ENCODE measurements around the gene PSIP1.

PSIP1 gene

GRCh38 chr9:15521254-15521653 lies 10.5 kb upstream of the PSIP1 start:
- ATAC-seq, result no peak

GRCh38 chr9:15519831-15520230 lies 9.1 kb upstream of the PSIP1 start:
- TF ChIP-seq CSDC2 (CRISPR knock-in tag; IDR thresholded peaks at IDR 0.05), result no peak
- TF ChIP-seq TSHZ2 (CRISPR knock-in tag; IDR thresholded peaks at IDR 0.05), result no peak
- TF ChIP-seq BACH2 (CRISPR knock-in tag; IDR thresholded peaks at IDR 0.05; ENCODE audit: borderline replicate concordance), result no peak
- no peak for TF ChIP-seq ARNTL (CRISPR knock-in tag; IDR thresholded peaks at IDR 0.05; ENCODE audit: borderline replicate concordance, low read depth)
- no peak for TF ChIP-seq POU6F1 (CRISPR knock-in tag; IDR thresholded peaks at IDR 0.05; ENCODE audit: borderline replicate concordance, low read depth)
- no peak for TF ChIP-seq ZNF565 (CRISPR knock-in tag; conservative IDR thresholded peaks at IDR 0.05; ENCODE audit: low read depth)
- no peak for TF ChIP-seq CSRNP3 (CRISPR knock-in tag; IDR thresholded peaks at IDR 0.05)
- no peak for TF ChIP-seq ZNF8 (CRISPR knock-in tag; IDR thresholded peaks at IDR 0.05)
- TF ChIP-seq SNAI2 (CRISPR knock-in tag; IDR thresholded peaks at IDR 0.05), result no peak
- ATAC-seq, result no peak

More at GRCh38 chr9:15521254-15521653, 10.5 kb upstream of the PSIP1 start:
- TF ChIP-seq CSDC2 (CRISPR knock-in tag; IDR thresholded peaks at IDR 0.05) (no peak), PPARA (CRISPR knock-in tag; IDR thresholded peaks at IDR 0.05; ENCODE audit: borderline replicate concordance) (no peak), ISL1 (CRISPR knock-in tag; IDR thresholded peaks at IDR 0.05) (no peak), RARB (CRISPR knock-in tag; IDR thresholded peaks at IDR 0.05) (no peak), TOX (CRISPR knock-in tag; IDR thresholded peaks at IDR 0.05; ENCODE audit: borderline replicate concordance) (no peak), ARNTL (CRISPR knock-in tag; IDR thresholded peaks at IDR 0.05; ENCODE audit: borderline replicate concordance, low read depth) (no peak), ZNF70 (CRISPR knock-in tag; IDR thresholded peaks at IDR 0.05) (no peak), CREB5 (CRISPR knock-in tag; IDR thresholded peaks at IDR 0.05; ENCODE audit: low read depth) (no peak), ZFP3 (CRISPR knock-in tag; IDR thresholded peaks at IDR 0.05) (no peak), BACH2 (CRISPR knock-in tag; IDR thresholded peaks at IDR 0.05; ENCODE audit: borderline replicate concordance) (no peak), ZFP30 (CRISPR knock-in tag; IDR thresholded peaks at IDR 0.05) (no peak), SNAI2 (CRISPR knock-in tag; IDR thresholded peaks at IDR 0.05) (no peak), PATZ1 (CRISPR knock-in tag; IDR thresholded peaks at IDR 0.05; ENCODE audit: borderline replicate concordance) (no peak), TSHZ2 (CRISPR knock-in tag; IDR thresholded peaks at IDR 0.05) (no peak), ZNF565 (CRISPR knock-in tag; conservative IDR thresholded peaks at IDR 0.05; ENCODE audit: low read depth) (no peak), ZC3H10 (CRISPR knock-in tag; IDR thresholded peaks at IDR 0.05) (no peak), ZNF8 (CRISPR knock-in tag; IDR thresholded peaks at IDR 0.05) (no peak), POU6F1 (CRISPR knock-in tag; IDR thresholded peaks at IDR 0.05; ENCODE audit: borderline replicate concordance, low read depth) (no peak), GLIS3 (CRISPR knock-in tag; IDR thresholded peaks at IDR 0.05) (no peak), TCF4 (CRISPR knock-in tag; IDR thresholded peaks at IDR 0.05; ENCODE audit: borderline replicate concordance) (no peak)
